Brain microvascular endothelial cell (primary cell): ENCODE results near the gene CD3G.

Experiments used
- DNase-seq: peaks from one replicate; pipeline ENCODE4 v3.0.0-alpha.2; 2020
- H3K27ac ChIP-seq: fragments of 250-450 bp; sonication (Bioruptor Pico); 2 replicates; pipeline ENCODE4 v1.5.1; 2020; ENCODE audit warnings: mild to moderate bottlenecking, moderate library complexity
- H3K27me3 ChIP-seq: fragments of 250-450 bp; sonication (Bioruptor Pico); replicated peaks from 2 replicates; pipeline ENCODE4 v1.5.1; 2020; ENCODE audit warnings: mild to moderate bottlenecking
- H3K36me3 ChIP-seq: fragments of 250-450 bp; sonication (Bioruptor Pico); replicated peaks from 2 replicates; pipeline ENCODE4 v1.5.1; 2020; ENCODE audit warnings: mild to moderate bottlenecking
- H3K4me3 ChIP-seq: 2 replicates; pipeline ENCODE4 v1.5.1; 2011; ENCODE audit warnings: low read depth, mild to moderate bottlenecking, control low read depth, low read length, moderate library complexity
- CTCF ChIP-seq: IDR thresholded peaks from 2 replicates; pipeline ENCODE4 v1.5.1; 2011; ENCODE audit warnings: low read depth, mild to moderate bottlenecking, moderate library complexity, low read length, control low read depth, inconsistent platforms; ENCODE audit errors: missing control alignments
- in situ Hi-C: cut with HindIII; loops from 2 replicates; pipeline ENCODE4 v1.10.0; 2017; ENCODE audit warnings: low sequenced_read_pairs, low pct_ligation_motif_present

The CD3G gene

GRCh38 chr11:118334745-118335144 is 9.4 kb upstream of the CD3G start:
- no peak for TF ChIP-seq CTCF
- Histone ChIP-seq H3K27me3 (no peaks in the 10 kb centered on the region), H3K27ac (no peak overlapping the region), H3K36me3 (no peaks in the 10 kb centered on the region), H3K4me3 (no peak overlapping the region)
- in situ Hi-C loops = no loop called here
- no peak for DNase-seq

GRCh38 chr11:118338637-118339061 is 5.5 kb upstream of the CD3G start:
- no peak overlapping the region for H3K4me3 ChIP-seq
- H3K27ac ChIP-seq = no peak overlapping the region
- no peaks in the 10 kb centered on the region for H3K27me3 ChIP-seq
- in situ Hi-C loops = no loop called here
- DNase-seq = no peak
- no peak for TF ChIP-seq CTCF
- no peaks in the 10 kb centered on the region for H3K36me3 ChIP-seq

GRCh38 chr11:118339281-118339961 is 4.7 kb upstream of the CD3G start:
- no peak for DNase-seq
- TF ChIP-seq CTCF = no peak
- H3K36me3 ChIP-seq = no peaks in the 10 kb centered on the region
- in situ Hi-C loops = no loop called here
- no peaks in the 10 kb centered on the region for H3K27me3 ChIP-seq
- H3K27ac ChIP-seq = no peak overlapping the region
- H3K4me3 ChIP-seq = no peak overlapping the region

- TF ChIP-seq CTCF = no peak
- no peak for DNase-seq
Measured at GRCh38 chr11:118340449-118340848, 3.7 kb upstream of the CD3G start.

GRCh38 chr11:118341261-118341660 is 2.9 kb upstream of the CD3G start:
- no peak for TF ChIP-seq CTCF
- Histone ChIP-seq H3K4me3 (no peak overlapping the region), H3K36me3 (no peaks in the 10 kb centered on the region), H3K27ac (no peak overlapping the region), H3K27me3 (no peaks in the 10 kb centered on the region)
- in situ Hi-C loops = no loop called here
- DNase-seq = no peak

More at GRCh38 chr11:118340449-118340848, 3.7 kb upstream of the CD3G start:
- H3K4me3 ChIP-seq = no peak overlapping the region
- no peaks in the 10 kb centered on the region for H3K36me3 ChIP-seq
- no peaks in the 10 kb centered on the region for H3K27me3 ChIP-seq
- H3K27ac ChIP-seq = no peak overlapping the region
- in situ Hi-C loops = no loop called here
